KMS-11 (cell line): Measurements from ENCODE around the gene CNNM2.
A peak's percentile ranks its signal among the peaks of the same experiment; 100 is the strongest.

ENCODE experiments used
- H2AFZ ChIP-seq: fragments of 200-600 bp; sonication (generic); 2 replicates; pipeline ENCODE4 v1.6.1; 2016; ENCODE audit warnings: antibody characterized with exemption, mixed run types, low read depth
- H3K27ac ChIP-seq: fragments of 200-600 bp; sonication (generic); 2 replicates; pipeline ENCODE4 v1.6.1; 2016; ENCODE audit warnings: mild to moderate bottlenecking, mixed run types
- H3K27me3 ChIP-seq: fragments of 200-600 bp; sonication (generic); 2 replicates; pipeline ENCODE4 v1.6.1; 2017; ENCODE audit warnings: mild to moderate bottlenecking, low read depth, mixed run types, moderate library complexity; ENCODE audit not compliant: insufficient read depth
- H3K36me3 ChIP-seq: fragments of 200-600 bp; sonication (generic); 2 replicates; pipeline ENCODE4 v1.6.1; 2017; ENCODE audit warnings: mild to moderate bottlenecking, mixed run types; ENCODE audit not compliant: insufficient read depth
- H3K4me1 ChIP-seq: fragments of 200-600 bp; sonication (generic); 2 replicates; pipeline ENCODE4 v1.6.1; 2016; ENCODE audit warnings: mild to moderate bottlenecking, low read depth, mixed run types; ENCODE audit not compliant: poor library complexity, severe bottlenecking
- H3K4me2 ChIP-seq: fragments of 200-600 bp; sonication (generic); 2 replicates; pipeline ENCODE4 v1.7.0; 2016; ENCODE audit warnings: mild to moderate bottlenecking, mixed run types
- H3K4me3 ChIP-seq: fragments of 200-600 bp; sonication (generic); IDR thresholded peaks from 2 replicates; pipeline ENCODE4 v1.6.1; 2017; ENCODE audit warnings: low read depth, low read length, mixed read lengths; ENCODE audit not compliant: insufficient read depth
- H3K79me2 ChIP-seq: fragments of 200-600 bp; sonication (generic); 2 replicates; pipeline ENCODE4 v1.6.1; 2016; ENCODE audit warnings: low read depth, mixed run types; ENCODE audit not compliant: insufficient read depth
- H3K9ac ChIP-seq: fragments of 200-600 bp; sonication (generic); 2 replicates; pipeline ENCODE4 v1.6.1; 2016; ENCODE audit warnings: mild to moderate bottlenecking, mixed run types
- H4K20me1 ChIP-seq: fragments of 200-600 bp; sonication (generic); 2 replicates; pipeline ENCODE4 v1.6.1; 2016; ENCODE audit warnings: mild to moderate bottlenecking, mixed run types; ENCODE audit not compliant: insufficient read depth
- TF ChIP-seq, protein P1 (sequence below): fragments of 200-600 bp; sonication (generic); conservative IDR thresholded peaks from 2 replicates; pipeline ENCODE4 v1.6.1; 2017; ENCODE audit warnings: low read depth, mild to moderate bottlenecking, antibody characterized with exemption, low read length, moderate library complexity, mixed read lengths

The CNNM2 gene

GRCh38 chr10:103120546-103120945 lies 202.5 kb downstream of the CNNM2 start:
- no peaks in the 10 kb centered on the region; the same call in 1 of the 2 replicates for H3K27me3 ChIP-seq
- H3K9ac ChIP-seq, result no peak overlapping the region
- no peaks in the 10 kb centered on the region for H3K79me2 ChIP-seq
- H3K4me1 ChIP-seq, result peaks cover 12% of the 10 kb centered on the region
- no peak overlapping the region for H2AFZ ChIP-seq
- H3K27ac ChIP-seq, result no peak overlapping the region
- no peaks in the 10 kb centered on the region; the same call in 1 of the 2 replicates for H4K20me1 ChIP-seq
- H3K4me3 ChIP-seq, result no peak overlapping the region
- H3K4me2 ChIP-seq, result no peak overlapping the region
- TF ChIP-seq, protein P1, sequence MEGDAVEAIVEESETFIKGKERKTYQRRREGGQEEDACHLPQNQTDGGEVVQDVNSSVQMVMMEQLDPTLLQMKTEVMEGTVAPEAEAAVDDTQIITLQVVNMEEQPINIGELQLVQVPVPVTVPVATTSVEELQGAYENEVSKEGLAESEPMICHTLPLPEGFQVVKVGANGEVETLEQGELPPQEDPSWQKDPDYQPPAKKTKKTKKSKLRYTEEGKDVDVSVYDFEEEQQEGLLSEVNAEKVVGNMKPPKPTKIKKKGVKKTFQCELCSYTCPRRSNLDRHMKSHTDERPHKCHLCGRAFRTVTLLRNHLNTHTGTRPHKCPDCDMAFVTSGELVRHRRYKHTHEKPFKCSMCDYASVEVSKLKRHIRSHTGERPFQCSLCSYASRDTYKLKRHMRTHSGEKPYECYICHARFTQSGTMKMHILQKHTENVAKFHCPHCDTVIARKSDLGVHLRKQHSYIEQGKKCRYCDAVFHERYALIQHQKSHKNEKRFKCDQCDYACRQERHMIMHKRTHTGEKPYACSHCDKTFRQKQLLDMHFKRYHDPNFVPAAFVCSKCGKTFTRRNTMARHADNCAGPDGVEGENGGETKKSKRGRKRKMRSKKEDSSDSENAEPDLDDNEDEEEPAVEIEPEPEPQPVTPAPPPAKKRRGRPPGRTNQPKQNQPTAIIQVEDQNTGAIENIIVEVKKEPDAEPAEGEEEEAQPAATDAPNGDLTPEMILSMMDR, result no peak
- no peaks in the 10 kb centered on the region for H3K36me3 ChIP-seq

- H3K79me2 ChIP-seq, result no peaks in the 10 kb centered on the region
- H4K20me1 ChIP-seq, result no peaks in the 10 kb centered on the region; the same call in 1 of the 2 replicates
These were observed 203.1 kb downstream of the CNNM2 start for GRCh38 chr10:103120977-103121735.

GRCh38 chr10:103123282-103124024 lies 205.4 kb downstream of the CNNM2 start:
- H3K27me3 ChIP-seq, result peaks cover 13% of the 10 kb centered on the region; the same call in 1 of the 2 replicates
- no peak overlapping the region for H3K9ac ChIP-seq
- no peaks in the 10 kb centered on the region for H3K79me2 ChIP-seq
- no peak overlapping the region for H3K4me2 ChIP-seq
- no peaks in the 10 kb centered on the region for H3K36me3 ChIP-seq
- TF ChIP-seq, protein P1, result no peak
- peaks cover 32% of the 10 kb centered on the region for H3K4me1 ChIP-seq
- H4K20me1 ChIP-seq, result no peaks in the 10 kb centered on the region; the same call in 1 of the 2 replicates
- H3K27ac ChIP-seq, result no peak overlapping the region
- H2AFZ ChIP-seq, result no peak overlapping the region
- H3K4me3 ChIP-seq, result no peak overlapping the region

More at GRCh38 chr10:103120977-103121735, 203.1 kb downstream of the CNNM2 start:
- H3K36me3 ChIP-seq, result no peaks in the 10 kb centered on the region
- peaks cover 19% of the 10 kb centered on the region for H3K4me1 ChIP-seq
- H3K27ac ChIP-seq, result no peak overlapping the region
- no peak overlapping the region for H3K4me3 ChIP-seq
- H3K4me2 ChIP-seq, result no peak overlapping the region
- no peak overlapping the region for H2AFZ ChIP-seq
- TF ChIP-seq, protein P1, result no peak
- H3K9ac ChIP-seq, result no peak overlapping the region
- H3K27me3 ChIP-seq, result peaks cover 1% of the 10 kb centered on the region; the same call in 1 of the 2 replicates

GRCh38 chr10:103124420-103125096 lies 206.5 kb downstream of the CNNM2 start:
- peaks cover 32% of the 10 kb centered on the region for H3K4me1 ChIP-seq
- no peaks in the 10 kb centered on the region for H3K36me3 ChIP-seq
- H3K27me3 ChIP-seq, result peaks cover 13% of the 10 kb centered on the region; the same call in 1 of the 2 replicates
- no peak overlapping the region for H3K9ac ChIP-seq
- H3K4me2 ChIP-seq, result peak overlapping the region; percentile 59
- H2AFZ ChIP-seq, result no peak overlapping the region
- no peak overlapping the region for H3K4me3 ChIP-seq
- no peaks in the 10 kb centered on the region; the same call in 1 of the 2 replicates for H4K20me1 ChIP-seq
- no peaks in the 10 kb centered on the region for H3K79me2 ChIP-seq
- H3K27ac ChIP-seq, result no peak overlapping the region
- TF ChIP-seq, protein P1, result no peak
